ENCODE data around the gene NLN. TPM values are rescaled to one million over a fixed set of nuclear protein-coding genes. Genes with fewer than 3 reads are reported as not detected.
"Not testable (repeated sequence)": the region's sequence is repeated elsewhere in the genome, so short reads cannot be mapped to it uniquely, and the experiment has no call there.

NLN gene
- total and polyA plus RNA-seq, 9 of the 15 experiments (the other 6 are each of a cell fraction or from before 2014, with no cell fraction given), result 6.9 to 45.2 (median 28.8) TPM

GRCh38 chr5:65732046-65732445 lies 10.0 kb downstream of the NLN start:
- intact Hi-C loops (cut with micrococcal nuclease); H4K20me1 ChIP-seq (replicated peaks; ENCODE audit: control insufficient read depth, insufficient read depth, low read length); ATAC-seq; DNase-seq (ENCODE audit: extremely low read depth in 1 of 4, low spot score in 3 of 4); H3K27me3 ChIP-seq (ENCODE audit: control insufficient read depth in 2 of 2, insufficient read depth in 2 of 2, low read length in 2 of 2); CTCF ChIA-PET (ENCODE audit: low intra/inter-chr PET ratio); H3K27ac ChIP-seq (ENCODE audit: extremely low read depth, low read depth, low read length); FAIRE-seq; BruUV-seq (replicated peaks); H3K9ac ChIP-seq (ENCODE audit: insufficient read depth in 1 of 2, low read depth in 2 of 2, low read length in 2 of 2); POLR2A ChIA-PET; H3K9me3 ChIP-seq (replicated peaks; ENCODE audit: control insufficient read depth, insufficient read depth, low read depth, low read length); H3K4me2 ChIP-seq (ENCODE audit: insufficient read depth, low read length); H2AFZ ChIP-seq (ENCODE audit: low read depth, low read length); H3K9me1 ChIP-seq (ENCODE audit: control insufficient read depth, insufficient read depth, low read length); in situ Hi-C loops (cut with MboI); H3K4me1 ChIP-seq (replicated peaks in 1 of 2; ENCODE audit: control insufficient read depth in 2 of 2, insufficient read depth in 2 of 2, low read length in 2 of 2); H3K36me3 ChIP-seq (ENCODE audit: control insufficient read depth, insufficient read depth, low read length); H3K4me3 ChIP-seq: not testable (repeated sequence)
- peaks cover 59% of the 10 kb centered on the region for H3K79me2 ChIP-seq (ENCODE audit: control insufficient read depth, insufficient read depth, low read length)
- WGBS (ENCODE audit: insufficient coverage, low coverage, missing lambda C conversion rate), result 90% methylated on average over 2 of the region's 3 CpGs
- peak; percentile 79; the same call in 1 of the 2 replicates for TF ChIP-seq ZNF583 (CRISPR knock-in tag; IDR thresholded peaks at IDR 0.05)

- DNase-seq (ENCODE audit: extremely low read depth in 1 of 4, low spot score in 3 of 4); CTCF ChIA-PET (ENCODE audit: low intra/inter-chr PET ratio); ATAC-seq; intact Hi-C loops (cut with micrococcal nuclease); in situ Hi-C loops (cut with MboI); H2AFZ ChIP-seq (ENCODE audit: low read depth, low read length); H3K27me3 ChIP-seq (ENCODE audit: control insufficient read depth in 2 of 2, insufficient read depth in 2 of 2, low read length in 2 of 2); H3K27ac ChIP-seq (ENCODE audit: extremely low read depth, low read depth, low read length); H3K4me2 ChIP-seq (ENCODE audit: insufficient read depth, low read length); H3K4me3 ChIP-seq; H3K9me3 ChIP-seq (replicated peaks; ENCODE audit: control insufficient read depth, insufficient read depth, low read depth, low read length); H3K9ac ChIP-seq (ENCODE audit: insufficient read depth in 1 of 2, low read depth in 2 of 2, low read length in 2 of 2); H3K9me1 ChIP-seq (ENCODE audit: control insufficient read depth, insufficient read depth, low read length); H3K36me3 ChIP-seq (ENCODE audit: control insufficient read depth, insufficient read depth, low read length); BruUV-seq (replicated peaks); H3K4me1 ChIP-seq (replicated peaks in 1 of 2; ENCODE audit: control insufficient read depth in 2 of 2, insufficient read depth in 2 of 2, low read length in 2 of 2); FAIRE-seq; H4K20me1 ChIP-seq (replicated peaks; ENCODE audit: control insufficient read depth, insufficient read depth, low read length): not testable (repeated sequence)
- 60% methylated on average over 3 of the region's 7 CpGs for WGBS (ENCODE audit: insufficient coverage, low coverage, missing lambda C conversion rate)
- POLR2A ChIA-PET, result interaction anchor here (1.0 kb wide), 1 partner anchor 9 kb away, joined by 4 read pairs; no protein-coding TSS in a partner anchor
- TF ChIP-seq MNT (conservative IDR thresholded peaks at IDR 0.05) (peak; percentile 31 to 43; a peak in 1 of 4 replicates), MAFK (IDR thresholded peaks at IDR 0.05; ENCODE audit: low read length) (peak; percentile 68), MAFG (tag; conservative IDR thresholded peaks at IDR 0.05) (peak; percentile 74), C11orf30 (IDR thresholded peaks at IDR 0.05; ENCODE audit: low read depth) (peak; percentile 84), MAFF (IDR thresholded peaks at IDR 0.05; ENCODE audit: low read length) (peak; percentile 28; the same call in 1 of the 2 replicates), BHLHE40 (IDR thresholded peaks at IDR 0.05; ENCODE audit: low read length) (peak; percentile 50; the same call in 1 of the 2 replicates), ZNF316 (IDR thresholded peaks at IDR 0.05) (peak; percentile 91)
- H3K79me2 ChIP-seq (ENCODE audit: control insufficient read depth, insufficient read depth, low read length), result peaks cover 56% of the 10 kb centered on the region
Observed at GRCh38 chr5:65734196-65734775, 12.3 kb downstream of the NLN start.
